GM12878 (cell line): Measurements from ENCODE around the gene MRPS16. TPM values are rescaled to one million over a fixed set of nuclear protein-coding genes. Genes with fewer than 3 reads are reported as not detected.

Source experiments
- ATAC-seq: fragments of 200-7000 bp; cut with Tn5 transposase; 3 replicates; pipeline ENCODE4 v1.9.1; 2020; ENCODE audit warnings: mild to moderate bottlenecking, moderate library complexity
- BruUV-seq: library from RNA; stranded (reverse); fragments of 400-500 nt; replicated peaks from 2 replicates; lab custom pipeline; 2021; lab: Mats Ljungman, UMichigan
- CTCF ChIA-PET: fragments of 300-600 bp; sonication (Branson Sonifier 250); formaldehyde crosslinking; extraction: SDS; loops from one replicate; lab custom pipeline; 2021; ENCODE audit warnings: inconsistent platforms; lab: Yijun Ruan, JAX
- POLR2A ChIA-PET: fragments of 350-600 bp; formaldehyde crosslinking; extraction: SDS; loops from one replicate; lab custom pipeline; 2021; ENCODE audit warnings: inconsistent platforms; lab: Charles Lee
- RAD21 ChIA-PET: fragments of 300-600 bp; sonication (Branson Sonifier 250); formaldehyde crosslinking; loops from one replicate; lab custom pipeline; 2023; ENCODE audit warnings: antibody characterized with exemption; ENCODE audit not compliant: unreplicated experiment; lab: Charles Lee
- SMC1A ChIA-PET: fragments of 300-600 bp; sonication (Branson Sonifier 250); formaldehyde crosslinking; loops from one replicate; lab custom pipeline; 2023; ENCODE audit not compliant: unreplicated experiment, uncharacterized antibody; lab: Charles Lee
- DNase-seq: peaks from one replicate; pipeline ENCODE4 v3.0.0-alpha.2; 2011; ENCODE audit warnings: low read depth, low spot score
- FAIRE-seq: peaks from 3 replicates; lab custom pipeline; 2011; peaks lifted over from hg19 to GRCh38; lab: Jason Lieb, UNC
- H2AFZ ChIP-seq: 2 replicates; pipeline ENCODE4 v1.6.0; 2011; ENCODE audit warnings: low read depth, low read length, control low read depth; ENCODE audit not compliant: control insufficient read depth
- H3K27ac ChIP-seq: 2 replicates; pipeline ENCODE4 v1.5.1; 2011; ENCODE audit warnings: control low read depth; ENCODE audit not compliant: control insufficient read depth, insufficient read depth
- H3K27me3 ChIP-seq, 2 experiments: replicated peaks in 1 of 2; 2 replicates each; pipeline versions ENCODE4 v1.6.0 to v1.6.1; 2011; ENCODE audit warnings: low read length in 1 of 2; ENCODE audit not compliant: control insufficient read depth in 2 of 2, insufficient read depth in 2 of 2
- H3K36me3 ChIP-seq, 2 experiments: 2 replicates each; pipeline ENCODE4 v1.5.1; 2011; ENCODE audit warnings: low read length in 1 of 2; ENCODE audit not compliant: control insufficient read depth in 2 of 2, insufficient read depth in 2 of 2
- H3K4me1 ChIP-seq: 2 replicates; pipeline ENCODE4 v1.6.1; 2011; ENCODE audit warnings: mild to moderate bottlenecking, low read length, moderate library complexity, mixed read lengths; ENCODE audit not compliant: control insufficient read depth, insufficient read depth
- H3K4me2 ChIP-seq: 2 replicates; pipeline ENCODE4 v1.6.0; 2011; ENCODE audit warnings: control low read depth; ENCODE audit not compliant: control insufficient read depth, insufficient read depth
- H3K4me3 ChIP-seq: fragments of 200-600 bp; sonication (generic); 2 replicates; pipeline ENCODE4 v1.5.1; 2016
- H3K79me2 ChIP-seq: 2 replicates; pipeline ENCODE4 v1.6.0; 2011; ENCODE audit warnings: low read length; ENCODE audit not compliant: control insufficient read depth, insufficient read depth
- H3K9ac ChIP-seq: 2 replicates; pipeline ENCODE4 v1.8.0; 2011; ENCODE audit warnings: low read length, control low read depth, mixed read lengths; ENCODE audit not compliant: control insufficient read depth, insufficient read depth
- H3K9me3 ChIP-seq: replicated peaks from 3 replicates; pipeline ENCODE4 v1.5.1; 2011; ENCODE audit warnings: mild to moderate bottlenecking, low read length; ENCODE audit not compliant: control insufficient read depth, insufficient read depth
- H4K20me1 ChIP-seq: 2 replicates; pipeline ENCODE4 v1.6.0; 2011; ENCODE audit not compliant: control insufficient read depth, insufficient read depth
- ASH2L ChIP-seq: fragments of 300-600, 200-600 bp; sonication (generic); IDR thresholded peaks from 2 replicates; pipeline ENCODE4 v1.6.1; 2017; ENCODE audit warnings: low read depth, mild to moderate bottlenecking, borderline replicate concordance
- BMI1 ChIP-seq: fragments of 450-650 bp; IDR thresholded peaks from 2 replicates; pipeline ENCODE4 v1.6.1; 2016; ENCODE audit warnings: mild to moderate bottlenecking, moderate library complexity, borderline replicate concordance
- EED ChIP-seq: sonication (generic); IDR thresholded peaks from 2 replicates; pipeline ENCODE4 v1.6.1; 2016; ENCODE audit warnings: antibody characterized with exemption, low read depth
- ESRRA ChIP-seq: IDR thresholded peaks from 2 replicates; pipeline ENCODE4 v1.6.1; 2012; ENCODE audit warnings: mild to moderate bottlenecking, low read length, improper control_type of control experiment
- FOXK2 ChIP-seq: fragments of 450-650 bp; IDR thresholded peaks from 2 replicates; pipeline ENCODE4 v1.6.1; 2017; ENCODE audit warnings: mild to moderate bottlenecking, moderate library complexity
- MLLT1 ChIP-seq: fragments of 450-650 bp; IDR thresholded peaks from 2 replicates; pipeline ENCODE4 v1.6.1; 2016; ENCODE audit warnings: mild to moderate bottlenecking
- MXI1 ChIP-seq: fragments of 150-350 bp; IDR thresholded peaks from 2 replicates; pipeline ENCODE4 v1.6.1; 2011; ENCODE audit warnings: low read depth, mild to moderate bottlenecking, inconsistent platforms, low read length, improper control_type of control experiment
- MYC ChIP-seq: IDR thresholded peaks from 2 replicates; pipeline ENCODE4 v1.6.1; 2011; ENCODE audit warnings: mild to moderate bottlenecking, low read length, moderate library complexity, inconsistent platforms; ENCODE audit not compliant: insufficient read depth, insufficient replicate concordance, insufficient read length, severe bottlenecking
- POLR2AphosphoS5 ChIP-seq: IDR thresholded peaks from 2 replicates; pipeline ENCODE4 v1.6.1; 2011; ENCODE audit warnings: mild to moderate bottlenecking, low read length, inconsistent platforms
- RAD21 ChIP-seq: IDR thresholded peaks from 2 replicates; pipeline ENCODE4 v1.6.1; 2011; ENCODE audit warnings: mild to moderate bottlenecking, low read depth, low read length, moderate library complexity; ENCODE audit not compliant: insufficient read depth
- RCOR1 ChIP-seq: conservative IDR thresholded peaks from 2 replicates; pipeline ENCODE4 v1.6.1; 2012; ENCODE audit warnings: low read depth, low read length, improper control_type of control experiment
- RFX5 ChIP-seq: IDR thresholded peaks from 2 replicates; pipeline ENCODE4 v1.6.1; 2011; ENCODE audit warnings: low read depth, low read length, improper control_type of control experiment
- SMAD5 ChIP-seq: IDR thresholded peaks from 2 replicates; pipeline ENCODE4 v1.6.1; 2016; ENCODE audit warnings: antibody characterized with exemption, low read depth
- SMC3 ChIP-seq: IDR thresholded peaks from 2 replicates; pipeline ENCODE4 v1.6.1; 2011; ENCODE audit warnings: low read length, improper control_type of control experiment, borderline replicate concordance
- TCF3 ChIP-seq: IDR thresholded peaks from 2 replicates; pipeline ENCODE4 v1.6.1; 2012; ENCODE audit warnings: low read depth, mild to moderate bottlenecking, low read length, borderline replicate concordance; ENCODE audit not compliant: insufficient read depth
- ZNF207 ChIP-seq: fragments of 450-650 bp; IDR thresholded peaks from 2 replicates; pipeline ENCODE4 v1.6.1; 2014; ENCODE audit warnings: antibody characterized with exemption, mild to moderate bottlenecking, borderline replicate concordance
- WGBS: methylation state at CpG from one replicate; pipeline ENCODE4 v1.1.6; 2016; ENCODE audit warnings: low lambda C conversion rate; ENCODE audit not compliant: insufficient replicate concordance, insufficient coverage; ENCODE audit errors: missing lambda C conversion rate; 5-methylcytosine and 5-hydroxymethylcytosine counted together
- in situ Hi-C: fragments of 300-500 bp; cut with MboI; formaldehyde crosslinking; loops from 9 replicates; pipeline ENCODE4 v1.14.3; 2018; ENCODE audit warnings: mixed read lengths
- intact Hi-C: fragments of 100-400 bp; cut with micrococcal nuclease; formaldehyde crosslinking; loops from one replicate; pipeline ENCODE4 v1.14.2; 2022; ENCODE audit not compliant: unreplicated experiment
- polyA plus RNA-seq, 11 experiments: library from polyadenylated mRNA; depleted of rRNA in 4 of 11; unstranded in 6 of 11; stranded (reverse) in 5 of 11; fragments of >200 nt; fragmentation: Nextera tagmentation in 4 of 11; fragmentation: Illumina TruSeq in 1 of 11; extraction: Ambion mirVana in 4 of 11; extraction: Trizol in 1 of 11; gene quantifications; 1 replicate in 1 of 11; 2 replicates in 10 of 11; pipeline versions ENCODE4 v1.2.1 to v1.2.3, GENCODE V29; 2011 to 2016; ENCODE audit warnings: inconsistent platforms in 2 of 11, missing spikeins in 2 of 11, low read depth in 1 of 11
- total RNA-seq, 4 experiments: library from RNA; depleted of rRNA in 3 of 4; stranded (reverse); fragments of >200 nt in 3 of 4; fragmentation: Illumina TruSeq in 1 of 4; extraction: Trizol in 1 of 4; gene quantifications; 2 replicates each; pipeline versions ENCODE4 v1.2.1 to v1.2.3, GENCODE V29; 2013 to 2021
- TF ChIP-seq, protein P1 (sequence below): fragments of 450-650 bp; IDR thresholded peaks from 2 replicates; pipeline ENCODE4 v1.6.1; 2017; ENCODE audit warnings: mild to moderate bottlenecking, moderate library complexity

MRPS16 gene
- total and polyA plus RNA-seq, 10 of the 15 experiments (the other 5 are each of a cell fraction or from before 2014, with no cell fraction given) = 43.4 to 285 (median 103) TPM

DNA sequence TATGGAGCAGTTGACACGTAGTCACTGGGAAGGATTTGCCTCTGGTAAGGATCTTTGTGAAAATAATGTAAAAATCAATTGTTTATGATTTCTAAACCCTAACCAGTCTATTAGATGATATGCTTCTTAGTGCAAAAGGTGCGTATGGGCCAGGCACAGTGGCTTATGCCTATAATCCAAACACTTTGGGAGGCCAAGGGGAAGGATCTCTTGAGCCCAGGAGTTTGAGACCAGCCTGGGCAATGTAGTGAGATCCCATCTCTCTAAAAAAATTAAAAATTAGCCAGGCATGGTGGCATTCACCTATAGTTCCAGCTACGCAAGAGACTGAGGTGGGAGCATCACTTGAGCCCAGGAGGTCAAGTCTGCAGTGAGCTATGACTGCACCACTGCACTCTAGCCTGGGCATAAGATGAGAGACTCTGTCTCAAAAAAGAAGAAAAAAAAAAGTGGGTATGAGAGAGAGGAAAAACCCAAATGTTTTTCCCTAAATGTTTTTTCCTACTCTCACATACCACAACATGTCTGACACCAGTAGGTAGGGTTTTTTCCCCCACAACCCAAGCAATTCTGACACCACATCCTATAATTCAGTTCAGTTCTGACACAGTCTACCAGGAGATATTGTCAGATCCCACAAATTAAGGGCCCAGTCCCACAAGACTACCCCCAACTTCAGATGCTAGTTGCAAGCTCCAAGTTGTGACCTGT lies 41.9 kb downstream of the MRPS16 start:
- Histone ChIP-seq H3K4me1 (no peaks in the 10 kb centered on the region), H3K4me2 (no peak overlapping the region), H4K20me1 (no peaks in the 10 kb centered on the region), H3K9me3 (no peaks in the 10 kb centered on the region), H3K9ac (no peak overlapping the region), H3K27me3 (no peaks in the 10 kb centered on the region), H2AFZ (no peak overlapping the region), H3K27ac (no peak overlapping the region), H3K36me3 (no peaks in the 10 kb centered on the region; a peak in 1 of 4 replicates), H3K4me3 (no peak overlapping the region), H3K79me2 (no peaks in the 10 kb centered on the region)
- intact Hi-C loops = no loop called here
- SMC1A ChIA-PET = interaction anchor here (1.3 kb wide), 1 partner anchor 40 kb away, joined by 3 read pairs; no protein-coding TSS in a partner anchor
- no TSS peak for BruUV-seq
- no peak for ATAC-seq
- WGBS = 94% methylated on average over 3 of the region's 3 CpGs
- CTCF ChIA-PET = interaction anchor here (1.0 kb wide), 1 partner anchor 33 kb away, joined by 4 read pairs; no protein-coding TSS in a partner anchor
- TF ChIP-seq ASH2L (no peak), RCOR1 (no peak), ESRRA (no peak), BMI1 (no peak), FOXK2 (no peak), MYC (no peak), MXI1 (no peak), TCF3 (no peak), SMAD5 (no peak), MLLT1 (no peak), SMC3 (no peak), ZNF207 (no peak), RAD21 (no peak), RFX5 (no peak), EED (no peak), POLR2AphosphoS5 (no peak)
- TF ChIP-seq, protein P1, sequence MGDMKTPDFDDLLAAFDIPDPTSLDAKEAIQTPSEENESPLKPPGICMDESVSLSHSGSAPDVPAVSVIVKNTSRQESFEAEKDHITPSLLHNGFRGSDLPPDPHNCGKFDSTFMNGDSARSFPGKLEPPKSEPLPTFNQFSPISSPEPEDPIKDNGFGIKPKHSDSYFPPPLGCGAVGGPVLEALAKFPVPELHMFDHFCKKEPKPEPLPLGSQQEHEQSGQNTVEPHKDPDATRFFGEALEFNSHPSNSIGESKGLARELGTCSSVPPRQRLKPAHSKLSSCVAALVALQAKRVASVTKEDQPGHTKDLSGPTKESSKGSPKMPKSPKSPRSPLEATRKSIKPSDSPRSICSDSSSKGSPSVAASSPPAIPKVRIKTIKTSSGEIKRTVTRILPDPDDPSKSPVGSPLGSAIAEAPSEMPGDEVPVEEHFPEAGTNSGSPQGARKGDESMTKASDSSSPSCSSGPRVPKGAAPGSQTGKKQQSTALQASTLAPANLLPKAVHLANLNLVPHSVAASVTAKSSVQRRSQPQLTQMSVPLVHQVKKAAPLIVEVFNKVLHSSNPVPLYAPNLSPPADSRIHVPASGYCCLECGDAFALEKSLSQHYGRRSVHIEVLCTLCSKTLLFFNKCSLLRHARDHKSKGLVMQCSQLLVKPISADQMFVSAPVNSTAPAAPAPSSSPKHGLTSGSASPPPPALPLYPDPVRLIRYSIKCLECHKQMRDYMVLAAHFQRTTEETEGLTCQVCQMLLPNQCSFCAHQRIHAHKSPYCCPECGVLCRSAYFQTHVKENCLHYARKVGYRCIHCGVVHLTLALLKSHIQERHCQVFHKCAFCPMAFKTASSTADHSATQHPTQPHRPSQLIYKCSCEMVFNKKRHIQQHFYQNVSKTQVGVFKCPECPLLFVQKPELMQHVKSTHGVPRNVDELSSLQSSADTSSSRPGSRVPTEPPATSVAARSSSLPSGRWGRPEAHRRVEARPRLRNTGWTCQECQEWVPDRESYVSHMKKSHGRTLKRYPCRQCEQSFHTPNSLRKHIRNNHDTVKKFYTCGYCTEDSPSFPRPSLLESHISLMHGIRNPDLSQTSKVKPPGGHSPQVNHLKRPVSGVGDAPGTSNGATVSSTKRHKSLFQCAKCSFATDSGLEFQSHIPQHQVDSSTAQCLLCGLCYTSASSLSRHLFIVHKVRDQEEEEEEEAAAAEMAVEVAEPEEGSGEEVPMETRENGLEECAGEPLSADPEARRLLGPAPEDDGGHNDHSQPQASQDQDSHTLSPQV = no peak
- no peak for FAIRE-seq
- in situ Hi-C loops = no loop called here
- POLR2A ChIA-PET = no interaction called here
- RAD21 ChIA-PET = interaction anchor here (1.2 kb wide), 1 partner anchor 42 kb away, joined by 3 read pairs; the partner anchor contains the start of gene FAM149B1
- DNase-seq = no peak
